ENCODE measurements around the gene MANF. TPM values are rescaled to one million over a fixed set of nuclear protein-coding genes. Genes with fewer than 3 reads are reported as not detected.
"Not testable (repeated sequence)": the region's sequence is repeated elsewhere in the genome, so short reads cannot be mapped to it uniquely, and the experiment has no call there.

Gene MANF
- total and polyA plus RNA-seq, 10 donors: 31.8 to 85.8 (median 47.7) TPM

GRCh38 chr3:51386159-51386851 lies 1.2 kb downstream of the MANF start:
- no peaks in the 10 kb centered on the region for H3K27me3 ChIP-seq (replicated peaks in 1 of 7)
- no peak for DNase-seq
- 32 to 51% (median 37%) methylated on average over 8 of the region's 8 CpGs for WGBS, 5 donors
- peaks cover 36 to 77% (median 64%) of the 10 kb centered on the region in 6 donors for H3K4me1 ChIP-seq
- intact Hi-C loops (cut with DNase I; ENCODE audit: low total_unique reads): loop anchor here (10.0 kb wide), 1 partner anchor 288 kb away; the partner anchor contains the start of gene TEX264
- peak overlapping the region in 7 of 8 donors; percentile 91 to 98 (median 94) for H3K27ac ChIP-seq
- no peaks in the 10 kb centered on the region for H3K9me3 ChIP-seq
- TF ChIP-seq POLR2A (IDR thresholded peaks at IDR 0.05): no peak
- no peak for TF ChIP-seq POLR2AphosphoS5 (IDR thresholded peaks at IDR 0.05)
- no peak for TF ChIP-seq CTCF (IDR thresholded peaks at IDR 0.05 in 8 of 11, conservative IDR thresholded peaks at IDR 0.05 in 3 of 11)
- peaks cover 0 to 43% (median 13%) of the 10 kb centered on the region in 6 donors for H3K36me3 ChIP-seq
- H3K4me3 ChIP-seq: peak overlapping the region; percentile 70 to 90 (median 84)

GRCh38 chr3:51386852-51387229 lies 1.8 kb downstream of the MANF start:
- 82 to 87% (median 85%) methylated on average over 5 of the region's 5 CpGs for WGBS, 5 donors
- Histone ChIP-seq H3K27me3 (replicated peaks in 1 of 7) (no peaks in the 10 kb centered on the region), H3K4me3 (peak overlapping the region in 4 of 8 donors; percentile 83 to 90 (median 88)), H3K4me1 (peaks cover 37 to 80% (median 66%) of the 10 kb centered on the region in 6 donors), H3K9me3 (no peaks in the 10 kb centered on the region), H3K27ac (peak overlapping the region in 3 of 8 donors; percentile 92 to 98 (median 96)), H3K36me3 (peaks cover 0 to 43% (median 13%) of the 10 kb centered on the region in 6 donors)
- intact Hi-C loops (cut with DNase I; ENCODE audit: low total_unique reads): loop anchor here (10.0 kb wide), 1 partner anchor 288 kb away; the partner anchor contains the start of gene TEX264
- DNase-seq: no peak
- no peak for TF ChIP-seq CTCF (IDR thresholded peaks at IDR 0.05 in 8 of 11, conservative IDR thresholded peaks at IDR 0.05 in 3 of 11)
- no peak for TF ChIP-seq POLR2A (IDR thresholded peaks at IDR 0.05)
- TF ChIP-seq POLR2AphosphoS5 (IDR thresholded peaks at IDR 0.05): no peak

GRCh38 chr3:51387281-51387680 lies 2.2 kb downstream of the MANF start:
- not testable (repeated sequence) for H3K27me3 ChIP-seq (replicated peaks in 1 of 7); H3K9me3 ChIP-seq; DNase-seq
- peaks cover 0 to 45% (median 13%) of the 10 kb centered on the region in 6 donors for H3K36me3 ChIP-seq
- peak overlapping the region in 3 of 8 donors; percentile 92 to 98 (median 96) for H3K27ac ChIP-seq
- intact Hi-C loops (cut with DNase I; ENCODE audit: low total_unique reads): loop anchor here (10.0 kb wide), 1 partner anchor 288 kb away; the partner anchor contains the start of gene TEX264
- H3K4me3 ChIP-seq: peak overlapping the region in 2 of 8 donors; percentile 89 to 90
- WGBS, 5 donors: 51 to 90% (median 76%) methylated on average over 6 of the region's 6 CpGs
- H3K4me1 ChIP-seq: peaks cover 41 to 85% (median 71%) of the 10 kb centered on the region in 6 donors

GRCh38 chr3:51388286-51389029 lies 3.4 kb downstream of the MANF start:
- Histone ChIP-seq H3K9me3 (no peaks in the 10 kb centered on the region), H3K4me3 (no peak overlapping the region), H3K27me3 (replicated peaks in 1 of 7) (no peaks in the 10 kb centered on the region), H3K4me1 (peaks cover 46 to 87% (median 79%) of the 10 kb centered on the region in 6 donors), H3K27ac (no peak overlapping the region), H3K36me3 (peaks cover 0 to 56% (median 22%) of the 10 kb centered on the region in 6 donors)
- TF ChIP-seq POLR2A (IDR thresholded peaks at IDR 0.05): no peak
- TF ChIP-seq CTCF (IDR thresholded peaks at IDR 0.05 in 8 of 11, conservative IDR thresholded peaks at IDR 0.05 in 3 of 11): no peak
- TF ChIP-seq POLR2AphosphoS5 (IDR thresholded peaks at IDR 0.05): no peak
- intact Hi-C loops (cut with DNase I; ENCODE audit: low total_unique reads): loop anchor here (10.0 kb wide), 1 partner anchor 286 kb away; the partner anchor contains the start of gene TEX264
- WGBS, 5 donors: 75 to 87% (median 79%) methylated on average over 6 of the region's 6 CpGs
- no peak for DNase-seq
